Endometrial microvascular endothelial cells (primary cell): ENCODE results near the gene GLT1D1. TPM values are rescaled to one million over a fixed set of nuclear protein-coding genes. Genes with fewer than 3 reads are reported as not detected.

Source experiments
- total RNA-seq: library from RNA; depleted of rRNA; stranded (reverse); fragments of >200 nt; gene quantifications from one replicate; pipeline ENCODE4 v1.2.3, GENCODE V29; 2015; ENCODE audit errors: inconsistent ontology term

Gene GLT1D1
- total RNA-seq, 1 donor from 2014 or later = not detected

Other genes starting within 250 kb of the GLT1D1 start
- 15.5 TPM for gene SLC15A4, start 29.5 kb upstream of the GLT1D1 start, total RNA-seq